NCI-H187 (cell line): ENCODE data around the gene GDI2.
"Not testable (repeated sequence)": the region's sequence is repeated elsewhere in the genome, so short reads cannot be mapped to it uniquely, and the experiment has no call there.

Experiments
- DNase-seq, 2 experiments: peaks; one replicate each; lab custom pipeline; 2025; lab: John Stamatoyannopoulos, UW

The GDI2 gene

GRCh38 chr10:5827841-5828240, 14.6 kb upstream of the GDI2 start:
- DNase-seq: no peak

- DNase-seq: not testable (repeated sequence)
These were observed 13.3 kb upstream of the GDI2 start for GRCh38 chr10:5826511-5826910.

GRCh38 chr10:5818894-5819293, 5.7 kb upstream of the GDI2 start:
- no peak for DNase-seq

- DNase-seq: no peak
These were observed 4.8 kb upstream of the GDI2 start for GRCh38 chr10:5818048-5818331.

GRCh38 chr10:5817322-5818047, 4.3 kb upstream of the GDI2 start:
- no peak for DNase-seq

- DNase-seq: no peak
These were observed 2.9 kb upstream of the GDI2 start for GRCh38 chr10:5816170-5816569.

GRCh38 chr10:5814110-5815107, 1.2 kb upstream of the GDI2 start:
- DNase-seq: no peak

GRCh38 chr10:5813091-5813340, 218 bp downstream of the GDI2 start:
- DNase-seq: no peak

GRCh38 chr10:5812283-5813090, 747 bp downstream of the GDI2 start:
- no peak for DNase-seq

GRCh38 chr10:5811387-5811821, 1.8 kb downstream of the GDI2 start:
- no peak for DNase-seq

- no peak for DNase-seq
These were observed 3.0 kb downstream of the GDI2 start for GRCh38 chr10:5810225-5810624.

- no peak for DNase-seq
These were observed 3.6 kb downstream of the GDI2 start for GRCh38 chr10:5809527-5810154.

GRCh38 chr10:5808783-5809392, 4.3 kb downstream of the GDI2 start:
- DNase-seq: not testable (repeated sequence)

- DNase-seq: no peak
These were observed 6.5 kb downstream of the GDI2 start for GRCh38 chr10:5806745-5807144.

- DNase-seq: no peak
These were observed 7.5 kb downstream of the GDI2 start for GRCh38 chr10:5805711-5806110.

- no peak for DNase-seq
These were observed 8.0 kb downstream of the GDI2 start for GRCh38 chr10:5805260-5805659.

GRCh38 chr10:5804386-5804785, 8.8 kb downstream of the GDI2 start:
- DNase-seq: no peak

GRCh38 chr10:5800782-5801181, 12.5 kb downstream of the GDI2 start:
- DNase-seq: no peak

- DNase-seq: no peak
These were observed 19.0 kb downstream of the GDI2 start for GRCh38 chr10:5794236-5794635.

GRCh38 chr10:5789626-5790025, 23.6 kb downstream of the GDI2 start:
- DNase-seq: no peak

GRCh38 chr10:5788969-5789368, 24.3 kb downstream of the GDI2 start:
- DNase-seq: no peak

GRCh38 chr10:5783300-5783699, 29.9 kb downstream of the GDI2 start:
- no peak for DNase-seq
